HPDE6-E6E7 (cell line): ENCODE measurements around the gene ZBTB45.
A peak's percentile ranks its signal among the peaks of the same experiment; 100 is the strongest.

Experiments
- DNase-seq: peaks from one replicate; pipeline ENCODE4 v3.0.0; 2011; ENCODE audit warnings: missing footprints; ENCODE audit errors: extremely low spot score

Gene ZBTB45

GRCh38 chr19:58519355-58520256, at the start of gene ZBTB45:
ZBTB45 (minus strand) TSS chr19:58519810; CDS start chr19:58517673, 2,137 bp downstream.
- peak; percentile 78 for DNase-seq

DNA sequence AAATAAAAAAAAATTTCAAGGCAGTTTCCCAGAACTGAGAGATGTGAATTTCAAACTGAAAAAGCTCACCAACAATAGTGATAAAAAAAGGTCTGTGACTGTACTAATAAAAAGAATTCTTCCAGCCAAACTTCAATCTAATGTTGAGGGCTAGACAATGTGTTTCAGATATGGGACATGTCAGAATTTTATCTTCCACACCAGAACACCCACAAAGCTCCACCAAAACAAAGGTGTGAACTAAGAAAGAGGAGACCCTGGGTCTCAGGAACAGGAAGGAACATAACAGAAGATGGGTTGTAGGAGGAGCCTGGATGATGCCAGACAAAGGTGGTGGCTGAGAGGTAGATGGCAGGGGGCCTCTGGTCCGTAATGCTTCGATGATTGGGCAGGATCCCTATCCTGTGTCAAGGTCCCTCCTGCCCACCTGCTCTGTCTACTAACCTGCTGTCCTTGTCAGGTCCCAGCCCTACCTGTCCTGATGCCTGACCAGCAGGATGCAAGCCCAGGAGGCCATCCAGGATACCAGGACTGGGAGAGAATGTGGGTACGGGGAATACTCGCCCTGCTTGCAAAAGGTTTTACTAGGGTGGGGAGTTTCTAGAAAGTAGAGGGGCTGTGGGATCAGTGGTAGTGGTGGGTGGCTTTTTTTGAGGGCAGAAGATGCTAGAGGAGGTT, 49.0 kb upstream of the ZBTB45 start:
- DNase-seq: no peak

- no peak for DNase-seq
Measured at GRCh38 chr19:58566989-58567388, 47.4 kb upstream of the ZBTB45 start.

DNA sequence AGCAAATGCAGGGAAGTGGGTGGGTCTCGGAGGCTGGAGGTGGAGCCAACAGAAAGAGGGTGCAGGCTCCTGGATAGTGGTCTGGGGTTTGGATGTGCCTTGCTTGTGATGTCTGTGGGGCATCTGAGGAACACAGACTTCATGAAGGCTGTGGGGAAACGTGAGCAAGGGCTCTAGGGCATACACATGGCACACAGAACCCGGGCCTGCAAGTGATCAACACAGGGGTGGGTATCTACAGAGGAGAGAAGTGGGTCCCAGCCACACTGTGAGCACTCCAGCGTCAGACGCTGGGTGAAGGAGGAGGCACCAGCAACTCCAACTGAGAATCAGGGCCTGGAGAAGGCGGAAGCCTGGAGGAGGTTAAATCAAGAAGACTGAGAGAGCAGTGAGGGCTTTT, 44.2 kb upstream of the ZBTB45 start:
- DNase-seq: no peak

DNA sequence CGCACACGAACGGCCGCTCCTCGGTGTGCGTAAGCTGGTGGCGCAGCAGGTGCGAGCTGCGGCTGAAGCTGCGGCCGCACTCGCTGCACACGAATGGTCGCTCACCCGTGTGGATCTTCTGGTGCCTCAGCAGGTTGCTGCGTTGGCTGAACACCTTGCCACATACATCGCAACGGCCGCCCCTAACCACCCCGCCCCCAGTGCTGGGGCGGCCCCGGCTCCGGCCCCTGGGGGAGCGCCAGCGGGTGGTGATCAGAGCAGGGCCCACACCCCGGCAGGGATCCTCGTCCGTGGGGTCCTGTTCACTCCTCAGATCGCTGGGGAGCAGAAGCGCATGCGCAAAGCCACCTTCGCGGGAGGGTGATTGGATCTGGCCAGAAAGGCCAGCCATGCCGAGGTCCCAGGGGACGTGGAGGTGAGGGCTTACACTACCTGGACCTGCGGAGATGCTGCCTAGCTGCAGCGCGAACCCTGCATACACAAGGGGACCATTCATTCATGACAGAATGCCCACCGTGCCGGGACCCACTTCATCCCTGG, 43.5 kb upstream of the ZBTB45 start:
- no peak for DNase-seq

- DNase-seq: no peak
Measured at GRCh38 chr19:58562122-58563033, 42.8 kb upstream of the ZBTB45 start.

DNA sequence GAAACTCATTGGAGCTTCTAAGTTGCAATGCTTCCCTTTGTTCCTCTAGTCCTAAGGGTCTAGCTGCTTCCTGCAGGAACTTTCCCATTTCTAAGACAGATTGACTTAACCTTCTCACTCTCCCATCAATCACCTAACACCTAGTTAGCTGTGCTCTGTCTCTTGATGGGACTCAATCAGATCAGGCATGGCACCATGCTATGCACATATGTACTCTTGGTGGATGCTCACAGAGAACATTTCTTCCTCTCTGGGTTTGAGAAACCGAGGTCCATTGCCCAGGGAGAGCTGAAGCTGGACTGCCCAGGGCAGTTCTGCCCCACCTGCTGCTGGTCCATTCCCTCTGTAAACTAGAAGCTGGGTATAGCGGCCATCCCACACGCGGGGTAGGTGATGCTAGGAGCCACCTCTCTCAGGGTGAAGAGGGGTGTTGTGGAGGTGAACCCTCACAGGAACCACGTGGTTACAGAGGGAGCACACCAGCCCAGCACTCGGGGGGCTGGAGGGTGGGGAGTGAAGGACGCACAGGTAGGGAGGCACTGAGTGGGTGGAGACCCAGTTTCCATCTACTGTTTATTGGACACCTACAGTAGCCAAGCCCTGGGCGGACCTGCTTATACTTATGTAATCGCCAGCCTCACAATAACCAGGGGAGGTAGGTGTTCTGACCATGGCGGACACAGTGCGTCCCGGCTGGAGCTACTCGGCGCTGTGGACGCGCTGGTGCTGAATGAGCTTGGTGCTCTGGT, 41.9 kb upstream of the ZBTB45 start:
- DNase-seq: no peak

DNA sequence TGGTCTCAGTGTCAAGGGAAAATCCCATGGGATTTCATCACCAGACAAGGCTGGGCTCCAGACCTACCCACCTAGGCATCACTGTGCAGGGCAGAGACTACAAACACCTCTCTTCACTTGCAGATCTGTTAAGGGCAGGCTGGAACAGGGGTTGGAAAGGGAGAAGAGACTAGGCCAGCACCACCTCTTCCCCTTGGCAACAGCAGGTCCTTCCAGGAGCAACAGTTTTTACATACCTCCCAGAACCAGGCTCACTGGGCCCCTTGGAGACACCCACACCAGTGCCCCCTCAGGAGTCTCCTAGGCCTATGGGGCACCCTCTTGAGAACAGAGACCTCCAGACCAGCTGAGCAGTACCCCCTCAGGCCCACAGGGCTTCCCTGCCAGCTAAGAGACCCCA, 41.3 kb upstream of the ZBTB45 start:
- no peak for DNase-seq

DNA sequence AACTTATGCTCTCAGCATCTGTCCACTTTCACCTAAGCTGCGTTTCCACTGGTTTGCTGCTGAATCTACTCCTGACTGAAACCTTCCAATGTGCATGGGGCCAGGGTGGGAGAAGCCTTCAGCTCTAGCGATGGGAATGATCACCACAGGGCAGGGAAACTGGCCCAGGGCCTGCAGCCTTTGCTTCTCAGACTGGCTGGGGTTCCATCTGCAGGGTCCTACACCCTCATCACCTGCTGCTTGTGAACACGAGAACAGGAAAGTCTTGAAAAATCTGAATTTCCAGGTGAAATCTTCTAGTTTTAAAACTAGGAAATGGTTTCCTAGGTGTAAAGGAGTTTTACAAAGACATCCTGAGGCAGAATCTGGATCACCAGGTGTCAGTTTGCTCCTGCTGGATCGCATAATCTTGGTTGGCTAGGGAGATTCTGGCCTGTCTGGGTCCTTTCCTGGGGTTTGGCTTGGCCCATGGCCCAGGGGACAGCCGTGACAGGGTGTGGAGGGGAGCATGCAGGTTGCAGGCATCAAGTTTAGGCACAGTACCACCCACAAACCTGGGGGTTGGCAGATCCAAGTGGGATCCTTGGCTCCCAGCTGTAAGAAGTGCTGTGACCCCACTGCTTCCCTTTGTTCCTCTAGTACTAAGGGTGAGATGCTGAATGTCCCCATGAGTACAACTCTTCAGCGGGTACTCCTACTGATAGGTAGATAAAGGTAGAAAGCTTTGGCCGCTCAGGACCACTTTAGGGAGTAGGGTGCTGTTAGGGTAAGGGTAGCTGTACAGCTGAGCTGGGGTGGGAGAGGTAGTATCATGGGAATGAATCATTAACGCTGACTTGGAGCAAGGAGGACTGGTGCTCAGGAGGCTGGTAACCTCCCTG, 40.6 kb upstream of the ZBTB45 start:
- DNase-seq: no peak

DNA sequence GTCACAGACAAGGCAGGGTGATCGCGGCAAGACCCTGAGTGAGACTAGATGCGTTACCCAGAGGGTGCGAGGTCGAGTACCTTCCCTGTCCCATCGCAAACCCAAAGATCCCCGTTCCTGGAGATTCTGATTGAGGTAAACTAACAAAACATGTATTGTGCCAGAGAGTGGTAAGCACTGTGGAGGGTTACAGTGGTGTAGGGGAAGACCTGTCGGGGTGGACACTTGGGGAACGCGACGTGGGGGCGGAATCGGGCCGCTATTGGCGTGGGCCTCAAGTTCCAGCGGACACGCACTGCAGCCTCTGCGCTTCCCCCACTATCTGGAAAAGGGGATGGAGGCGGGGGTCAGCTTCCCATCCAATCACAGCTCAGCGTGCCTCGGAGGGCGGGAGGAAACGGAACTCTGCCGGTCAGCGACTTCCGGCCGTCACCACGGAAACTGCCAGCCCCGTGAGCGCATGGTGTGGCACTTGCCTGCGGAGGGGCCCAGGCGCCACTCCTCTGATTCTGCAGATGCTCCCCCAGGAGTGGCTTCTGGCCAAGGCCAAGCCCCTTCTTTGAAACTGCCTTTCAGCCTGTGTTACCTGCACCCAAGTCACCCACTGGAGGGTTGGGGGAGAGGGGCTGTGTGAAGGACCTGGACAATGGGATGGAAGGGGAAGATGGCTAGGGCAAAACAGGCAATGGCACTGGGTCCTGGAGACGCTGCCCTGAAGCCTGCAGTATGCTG, 39.8 kb upstream of the ZBTB45 start:
- peak; percentile 89 for DNase-seq

- peak; percentile 85 for DNase-seq
Measured at GRCh38 chr19:58558623-58559274, 39.1 kb upstream of the ZBTB45 start.

- DNase-seq: no peak
Measured at GRCh38 chr19:58558066-58558622, 38.5 kb upstream of the ZBTB45 start, which contains the start of gene UBE2M. UBE2M (minus strand) TSS chr19:58558611; CDS start chr19:58558381, 230 bp downstream.

DNA sequence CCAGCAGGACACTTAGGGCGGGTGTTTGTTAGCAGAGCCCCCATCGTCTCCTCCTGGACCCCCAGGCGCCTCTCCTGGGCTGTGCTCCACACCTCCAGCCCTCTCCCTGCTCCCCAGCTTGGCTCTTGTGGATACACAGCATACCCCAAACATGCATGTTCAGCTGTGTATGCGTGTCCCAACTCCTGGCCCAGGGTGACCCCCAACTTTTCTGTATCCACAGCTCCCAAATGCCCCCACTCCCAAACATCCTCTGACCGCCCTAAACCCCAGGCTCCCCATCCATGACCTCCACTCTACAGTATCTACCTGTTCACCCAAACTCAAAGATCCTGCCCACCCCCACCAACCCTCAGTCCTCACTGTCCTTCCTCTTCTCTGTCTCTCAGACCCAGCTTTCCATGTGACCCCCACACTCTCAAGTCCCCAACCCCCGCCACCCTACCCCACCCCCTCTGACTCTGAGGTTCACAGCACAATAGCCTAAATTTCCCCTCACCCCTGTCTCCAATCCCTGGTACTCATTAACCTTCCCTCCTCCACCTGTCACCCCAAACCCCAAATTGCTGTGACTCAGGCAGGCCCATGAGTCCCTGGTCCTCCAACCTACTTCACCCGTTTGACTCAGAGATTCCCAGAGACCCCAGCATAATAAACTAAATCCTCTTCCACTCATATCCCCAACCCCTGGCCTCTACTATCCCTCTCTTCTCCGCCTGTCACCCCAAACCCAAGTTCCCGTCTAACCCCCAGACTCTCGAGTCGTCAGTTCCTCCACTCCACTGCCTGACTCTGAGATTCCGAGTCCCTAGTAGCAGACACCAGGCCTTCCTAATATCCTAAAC, 37.8 kb upstream of the ZBTB45 start:
- no peak for DNase-seq

DNA sequence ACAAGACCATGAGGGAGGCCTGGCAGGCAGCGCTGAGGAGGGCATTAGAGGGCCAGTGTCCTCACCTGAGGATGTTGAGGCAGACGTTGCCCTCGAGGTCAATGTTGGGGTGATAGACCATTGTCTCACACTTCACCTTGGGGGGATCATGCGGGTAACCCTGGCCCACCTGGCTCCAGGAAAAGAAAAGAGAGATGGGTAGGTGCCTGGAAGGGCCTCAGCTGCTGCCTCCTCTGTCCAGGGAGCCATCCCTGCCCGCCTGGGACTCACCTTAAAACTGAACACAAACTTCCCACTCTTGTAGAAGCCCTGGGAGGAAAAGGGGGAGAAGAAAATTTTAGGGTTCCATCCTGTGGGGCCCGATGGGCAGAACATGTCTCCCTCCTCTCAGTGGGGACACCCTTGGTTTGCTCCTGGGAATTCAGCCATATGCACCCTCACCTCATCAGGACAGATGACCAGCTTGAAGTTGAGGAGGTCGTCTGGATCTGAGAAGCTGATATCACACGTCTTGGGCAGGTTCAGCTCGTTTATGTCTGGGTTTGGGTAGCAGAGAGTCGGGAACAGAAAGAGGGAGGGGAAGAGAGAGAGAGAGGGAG, 37.1 kb upstream of the ZBTB45 start:
- no peak for DNase-seq

- DNase-seq: no peak
Measured at GRCh38 chr19:58555920-58556621, 36.5 kb upstream of the ZBTB45 start.

DNA sequence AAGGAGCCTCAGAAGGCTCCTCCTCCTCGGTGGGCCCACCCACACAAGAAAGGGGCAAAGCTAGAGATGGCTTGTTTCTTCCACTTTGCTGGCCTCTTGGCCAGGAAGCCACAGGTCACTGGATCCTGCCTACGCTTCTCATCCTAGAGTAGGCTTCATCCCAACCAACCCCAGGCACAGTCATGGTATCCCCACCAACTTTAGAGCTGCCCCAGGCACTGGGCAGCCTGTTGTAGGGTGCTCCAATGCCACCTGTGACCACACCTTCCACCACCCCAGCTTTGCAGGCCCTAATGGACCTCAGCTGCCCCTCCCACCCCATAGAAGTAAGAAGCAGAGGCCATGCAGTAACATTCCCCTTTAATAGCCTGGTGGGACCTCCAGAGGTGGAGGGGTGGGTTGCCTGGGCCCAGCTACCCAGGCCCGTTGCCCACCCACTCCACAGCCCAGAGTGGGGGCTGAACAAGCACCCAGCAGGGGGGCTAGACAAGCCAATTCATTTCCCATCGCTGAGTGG, 35.8 kb upstream of the ZBTB45 start:
- DNase-seq: no peak
